ENCODE results near the gene PARP1.

Gene PARP1

DNA sequence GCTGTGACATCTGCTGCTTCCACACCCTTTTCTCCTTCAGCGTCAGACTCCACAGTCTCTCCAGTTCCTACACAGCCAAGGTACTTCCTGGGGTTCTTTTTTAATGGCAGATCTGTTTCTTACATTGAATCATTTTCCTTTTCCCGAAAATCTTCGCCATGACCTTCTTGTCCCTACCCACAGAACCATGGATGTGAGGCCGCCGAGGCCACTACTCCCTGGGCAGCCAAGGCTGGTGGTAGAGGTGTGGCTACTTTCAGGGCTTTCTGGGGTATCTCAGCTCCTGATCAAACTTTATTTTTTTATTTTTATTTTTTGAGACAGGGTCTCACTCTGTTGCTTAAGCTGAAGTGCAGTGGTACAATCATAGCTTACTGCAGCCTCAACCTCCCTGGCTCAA, 89.4 kb downstream of the PARP1 start:
- H3K4me3 ChIP-seq (ENCODE audit: low read length), result no peak overlapping the region
- TF ChIP-seq ZNF274 (IDR thresholded peaks at IDR 0.05; ENCODE audit: low read depth, low read length), result no peak

DNA sequence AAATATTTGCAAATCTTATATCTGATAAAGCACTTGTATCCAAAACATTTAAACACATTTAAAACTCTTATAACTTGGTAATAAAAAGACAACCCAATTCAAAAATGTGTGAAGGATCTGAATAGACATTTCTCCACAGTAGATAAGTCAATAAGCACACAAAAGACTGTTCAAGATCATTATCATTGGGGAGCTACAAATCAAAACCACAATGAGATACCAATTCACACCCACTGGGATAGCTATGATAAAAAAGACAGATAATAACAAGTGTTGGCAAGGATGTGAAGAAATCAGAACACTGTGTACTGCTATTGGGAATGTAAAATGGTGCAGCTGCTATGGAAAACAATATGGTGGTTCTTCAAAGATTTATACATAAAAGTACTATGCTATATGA, 93.8 kb downstream of the PARP1 start:
- no peak for TF ChIP-seq ZNF274 (IDR thresholded peaks at IDR 0.05; ENCODE audit: low read depth, low read length)
- no peak overlapping the region for H3K4me3 ChIP-seq (ENCODE audit: low read length)

DNA sequence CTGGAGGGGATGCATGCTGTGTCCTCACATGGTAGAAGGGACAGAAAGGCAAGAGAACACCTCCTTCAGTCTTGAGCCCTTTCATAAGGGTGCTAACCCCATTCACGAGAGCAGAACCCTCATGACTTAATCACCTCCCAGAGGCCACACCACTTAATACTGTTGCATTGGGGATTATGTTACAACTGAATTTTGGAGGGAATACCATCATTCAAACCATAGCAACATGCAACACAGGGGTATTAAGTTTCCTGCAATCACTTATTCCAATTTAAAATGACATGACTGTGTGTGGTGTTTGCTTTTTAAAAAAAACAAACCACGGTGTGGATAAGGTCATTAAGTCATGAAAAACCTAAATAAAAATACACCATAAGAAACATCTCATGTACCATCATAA, 95.8 kb downstream of the PARP1 start:
- H3K4me3 ChIP-seq (ENCODE audit: low read length), result no peak overlapping the region
- TF ChIP-seq ZNF274 (IDR thresholded peaks at IDR 0.05; ENCODE audit: low read depth, low read length), result no peak

- H3K4me3 ChIP-seq (ENCODE audit: low read length), result no peak overlapping the region
- no peak for TF ChIP-seq ZNF274 (IDR thresholded peaks at IDR 0.05; ENCODE audit: low read depth, low read length)
These were observed 96.5 kb downstream of the PARP1 start for GRCh38 chr1:226311376-226311775.

Data from GM08714 (cell line).